22Rv1 (cell line): Measurements from ENCODE around the gene RAMP1.

Source experiments
- ZFX ChIP-seq: fragments of 450-650 bp; IDR thresholded peaks from 2 replicates; pipeline ENCODE4 v1.6.1; 2017; ENCODE audit warnings: antibody characterized with exemption, borderline replicate concordance
- TF ChIP-seq, protein P1 (sequence below): fragments of 450-650 bp; IDR thresholded peaks from 2 replicates; pipeline ENCODE4 v1.5.1; 2017; ENCODE audit warnings: mild to moderate bottlenecking

- TF ChIP-seq, protein P1, sequence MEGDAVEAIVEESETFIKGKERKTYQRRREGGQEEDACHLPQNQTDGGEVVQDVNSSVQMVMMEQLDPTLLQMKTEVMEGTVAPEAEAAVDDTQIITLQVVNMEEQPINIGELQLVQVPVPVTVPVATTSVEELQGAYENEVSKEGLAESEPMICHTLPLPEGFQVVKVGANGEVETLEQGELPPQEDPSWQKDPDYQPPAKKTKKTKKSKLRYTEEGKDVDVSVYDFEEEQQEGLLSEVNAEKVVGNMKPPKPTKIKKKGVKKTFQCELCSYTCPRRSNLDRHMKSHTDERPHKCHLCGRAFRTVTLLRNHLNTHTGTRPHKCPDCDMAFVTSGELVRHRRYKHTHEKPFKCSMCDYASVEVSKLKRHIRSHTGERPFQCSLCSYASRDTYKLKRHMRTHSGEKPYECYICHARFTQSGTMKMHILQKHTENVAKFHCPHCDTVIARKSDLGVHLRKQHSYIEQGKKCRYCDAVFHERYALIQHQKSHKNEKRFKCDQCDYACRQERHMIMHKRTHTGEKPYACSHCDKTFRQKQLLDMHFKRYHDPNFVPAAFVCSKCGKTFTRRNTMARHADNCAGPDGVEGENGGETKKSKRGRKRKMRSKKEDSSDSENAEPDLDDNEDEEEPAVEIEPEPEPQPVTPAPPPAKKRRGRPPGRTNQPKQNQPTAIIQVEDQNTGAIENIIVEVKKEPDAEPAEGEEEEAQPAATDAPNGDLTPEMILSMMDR: no peak
- no peak for TF ChIP-seq ZFX
Measured at GRCh38 chr2:237894986-237895543, 35.6 kb downstream of the RAMP1 start.
